Measurements from ENCODE around the gene NSUN3.

NSUN3 gene

GRCh38 chr3:94167796-94168195 is 104.9 kb downstream of the NSUN3 start:
- TF ChIP-seq CTCF (IDR thresholded peaks at IDR 0.05), result no peak
- Histone ChIP-seq H3K4me1 (ENCODE audit: control insufficient read depth in 1 of 2, insufficient read depth in 1 of 2, low read depth in 1 of 2, low read length in 1 of 2) (no peaks in the 10 kb centered on the region), H3K4me3 (ENCODE audit: low read depth in 1 of 2, low read length in 1 of 2) (no peak overlapping the region)

GRCh38 chr3:94171954-94172353 is 109.1 kb downstream of the NSUN3 start:
- Histone ChIP-seq H3K36me3 (no peaks in the 10 kb centered on the region), H3K27me3 (no peaks in the 10 kb centered on the region), H3K4me1 (ENCODE audit: control insufficient read depth in 1 of 2, insufficient read depth in 1 of 2, low read depth in 1 of 2, low read length in 1 of 2) (no peaks in the 10 kb centered on the region), H3K4me3 (ENCODE audit: low read depth in 1 of 2, low read length in 1 of 2) (no peak overlapping the region), H3K9me3 (no peaks in the 10 kb centered on the region), H3K27ac (no peak overlapping the region)
- TF ChIP-seq CTCF (IDR thresholded peaks at IDR 0.05), result no peak

More at GRCh38 chr3:94167796-94168195, 104.9 kb downstream of the NSUN3 start:
- no peaks in the 10 kb centered on the region for H3K9me3 ChIP-seq
- no peaks in the 10 kb centered on the region for H3K27me3 ChIP-seq
- no peak overlapping the region for H3K27ac ChIP-seq
- no peaks in the 10 kb centered on the region for H3K36me3 ChIP-seq

GRCh38 chr3:94172695-94173310 is 109.9 kb downstream of the NSUN3 start:
- H3K27me3 ChIP-seq, result no peaks in the 10 kb centered on the region
- no peaks in the 10 kb centered on the region for H3K36me3 ChIP-seq
- H3K4me1 ChIP-seq (ENCODE audit: control insufficient read depth in 1 of 2, insufficient read depth in 1 of 2, low read depth in 1 of 2, low read length in 1 of 2), result no peaks in the 10 kb centered on the region
- no peaks in the 10 kb centered on the region for H3K9me3 ChIP-seq
- no peak overlapping the region for H3K4me3 ChIP-seq (ENCODE audit: low read depth in 1 of 2, low read length in 1 of 2)
- no peak overlapping the region for H3K27ac ChIP-seq
- no peak for TF ChIP-seq CTCF (IDR thresholded peaks at IDR 0.05)

- no peaks in the 10 kb centered on the region for H3K4me1 ChIP-seq (ENCODE audit: control insufficient read depth in 1 of 2, insufficient read depth in 1 of 2, low read depth in 1 of 2, low read length in 1 of 2)
- H3K27me3 ChIP-seq, result no peaks in the 10 kb centered on the region
- no peak overlapping the region for H3K4me3 ChIP-seq (ENCODE audit: low read depth in 1 of 2, low read length in 1 of 2)
- no peak overlapping the region for H3K27ac ChIP-seq
- no peaks in the 10 kb centered on the region for H3K9me3 ChIP-seq
- no peak for TF ChIP-seq CTCF (IDR thresholded peaks at IDR 0.05)
- H3K36me3 ChIP-seq, result no peaks in the 10 kb centered on the region
Measured at GRCh38 chr3:94173673-94174434, 111.0 kb downstream of the NSUN3 start.

- Histone ChIP-seq H3K27ac (no peak overlapping the region), H3K36me3 (no peaks in the 10 kb centered on the region), H3K27me3 (no peaks in the 10 kb centered on the region), H3K9me3 (no peaks in the 10 kb centered on the region), H3K4me1 (ENCODE audit: control insufficient read depth in 1 of 2, insufficient read depth in 1 of 2, low read depth in 1 of 2, low read length in 1 of 2) (no peaks in the 10 kb centered on the region), H3K4me3 (ENCODE audit: low read depth in 1 of 2, low read length in 1 of 2) (no peak overlapping the region)
- no peak for TF ChIP-seq CTCF (IDR thresholded peaks at IDR 0.05)
Measured at GRCh38 chr3:94175677-94176076, 112.8 kb downstream of the NSUN3 start.
